Stimulated activated CD4-positive, alpha-beta T cell treated with anti-CD3 and anti-CD28 coated beads, Interleukin-4, amount 100 ng/mL, for 48 hours (primary cell): Measurements from ENCODE around the gene POLK.
"Not testable (repeated sequence)": the region's sequence is repeated elsewhere in the genome, so short reads cannot be mapped to it uniquely, and the experiment has no call there.

Source experiments
- DNase-seq, 2 donors: peaks; one replicate each; pipeline ENCODE4 v3.0.0-alpha.2; 2020; ENCODE audit warnings: low read depth in 2 of 2

Gene POLK

GRCh38 chr5:75510417-75510835, 1.3 kb upstream of the POLK start:
- DNase-seq: no peak

- peak; percentile 25 to 31 for DNase-seq
Measured at GRCh38 chr5:75510836-75511434, 756 bp upstream of the POLK start.

DNA sequence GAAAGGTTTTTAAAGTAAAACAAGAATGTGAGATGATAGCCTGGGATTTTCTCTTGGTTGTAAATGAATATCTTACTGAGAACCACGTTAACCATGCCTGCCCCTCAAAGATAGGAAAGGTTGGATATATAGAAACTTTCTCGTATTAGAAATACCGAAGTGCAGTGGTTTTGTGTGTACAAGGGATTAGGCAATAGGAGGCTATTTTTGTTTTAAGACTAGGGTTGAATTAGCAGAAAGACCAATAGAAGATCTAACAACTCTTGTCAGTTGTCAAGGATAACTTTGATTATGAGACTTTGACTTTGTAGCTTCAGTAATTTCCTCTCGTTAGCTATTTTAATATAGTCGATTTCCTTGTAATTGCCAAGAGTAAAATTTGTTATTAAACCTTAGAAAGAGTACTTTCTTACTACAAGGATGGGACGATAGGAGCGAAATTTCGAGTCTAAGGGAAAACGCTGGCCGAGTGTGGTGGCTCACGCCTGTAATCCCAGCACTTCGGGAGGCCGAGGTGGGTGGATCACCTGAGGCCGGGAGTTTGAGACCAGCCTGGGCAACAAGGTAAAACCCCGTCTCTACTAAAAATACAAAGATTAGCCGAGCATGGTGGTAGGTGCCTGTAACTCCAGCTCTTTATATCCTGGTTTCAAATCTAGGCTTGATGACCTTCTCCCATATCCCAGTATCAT, 838 bp downstream of the POLK start:
- no peak for DNase-seq

- DNase-seq: no peak
Measured at GRCh38 chr5:75513841-75514240, 2.1 kb downstream of the POLK start.

DNA sequence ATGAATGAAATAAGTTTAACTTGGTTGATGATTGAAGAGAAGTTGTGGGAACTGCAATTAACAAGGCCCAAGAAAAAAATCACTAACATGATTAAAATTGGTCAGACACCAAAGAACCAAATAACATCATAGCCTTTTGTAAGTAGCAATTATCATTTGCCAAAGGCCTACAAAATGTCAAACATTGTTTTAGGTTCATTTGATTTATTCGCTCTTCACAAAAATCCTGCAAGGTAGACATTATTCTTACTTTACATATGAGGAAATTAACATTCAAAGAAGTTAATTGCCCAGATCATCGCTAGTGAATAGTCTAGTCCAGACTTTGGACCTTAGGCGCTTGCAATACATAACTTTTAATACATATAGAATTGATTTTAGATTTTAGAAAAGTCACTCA, 2.6 kb downstream of the POLK start:
- no peak for DNase-seq

DNA sequence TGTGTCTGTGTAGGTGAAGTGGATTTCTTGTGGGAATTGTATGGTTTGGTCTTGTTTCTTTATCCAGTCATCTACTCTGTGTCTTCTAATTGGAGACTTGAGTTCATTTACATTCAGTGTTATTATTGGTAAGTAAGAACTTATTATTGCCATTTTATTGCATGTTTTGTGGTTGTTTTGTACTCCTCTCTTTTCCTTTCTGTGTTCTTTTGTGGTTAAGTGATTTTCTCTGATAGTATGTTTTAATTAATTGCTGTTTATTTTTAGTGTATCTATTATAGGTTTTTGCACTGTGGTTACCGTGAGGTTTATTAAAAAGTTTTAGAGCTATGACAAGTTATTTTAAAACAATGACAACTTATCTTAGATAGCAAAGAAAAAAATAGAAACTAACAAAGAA, 8.1 kb downstream of the POLK start:
- DNase-seq: no peak

GRCh38 chr5:75521195-75521594, 9.5 kb downstream of the POLK start:
- DNase-seq: no peak

DNA sequence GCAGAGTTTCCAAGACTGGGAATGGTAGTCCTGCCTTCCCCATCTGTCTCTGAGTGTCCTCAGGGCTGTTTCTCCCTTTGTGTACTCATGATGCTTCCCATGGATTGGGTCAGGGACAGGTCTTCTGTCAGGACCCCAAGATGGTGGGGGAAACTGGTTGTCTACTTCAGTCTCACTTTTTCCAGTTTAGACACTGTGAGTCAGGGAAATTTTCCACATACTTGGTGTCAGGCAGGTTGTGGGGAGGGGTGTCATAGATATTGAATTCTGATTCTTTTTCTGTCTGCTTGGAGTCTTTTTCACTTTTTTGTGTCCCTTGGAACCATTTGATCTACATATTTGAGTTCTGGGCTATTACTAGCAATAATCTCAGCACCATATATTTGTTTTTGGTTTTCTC, 10.3 kb downstream of the POLK start:
- no peak for DNase-seq

- no peak for DNase-seq
Measured at GRCh38 chr5:75522542-75522941, 10.9 kb downstream of the POLK start.

DNA sequence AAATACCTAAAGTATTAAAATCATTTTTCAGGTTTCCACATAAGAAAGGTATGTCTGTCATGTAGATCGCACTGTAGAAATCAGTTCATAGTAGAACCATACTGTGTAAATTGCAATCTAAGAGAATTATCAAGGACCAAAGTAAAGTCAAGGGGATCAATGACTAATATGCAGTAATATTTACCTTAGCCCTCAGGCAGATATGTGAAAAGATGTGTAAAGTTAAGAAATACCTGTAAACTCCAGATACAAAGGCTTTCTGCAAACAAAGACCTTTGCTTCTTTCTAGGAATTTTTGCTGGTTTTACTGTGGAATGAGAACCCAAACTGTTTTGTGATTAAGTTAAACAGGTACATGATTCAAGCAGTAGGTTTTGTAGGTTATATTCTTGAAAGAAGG, 11.6 kb downstream of the POLK start:
- DNase-seq: no peak

- DNase-seq: no peak
Measured at GRCh38 chr5:75524071-75524470, 12.4 kb downstream of the POLK start.

DNA sequence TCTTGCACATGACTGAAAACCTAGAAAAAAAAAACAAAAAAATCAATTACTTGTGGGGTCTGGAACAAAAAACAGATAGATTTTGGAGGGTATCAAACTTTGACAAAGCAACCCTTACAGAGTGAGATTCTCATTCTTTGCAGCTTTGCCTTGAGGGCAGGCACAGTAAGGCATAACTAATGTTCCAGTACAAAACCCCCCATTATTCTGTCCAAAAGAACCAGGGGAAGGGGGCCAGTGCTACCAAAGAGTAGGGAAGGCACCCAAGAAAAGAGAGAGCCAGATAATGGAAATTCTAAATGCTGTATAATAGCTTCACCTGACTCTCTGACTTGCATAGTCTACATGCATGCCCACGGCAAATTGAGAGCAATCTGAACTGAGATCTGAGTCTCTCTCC, 12.9 kb downstream of the POLK start:
- DNase-seq: no peak

GRCh38 chr5:75525344-75525743, 13.7 kb downstream of the POLK start:
- DNase-seq: no peak

DNA sequence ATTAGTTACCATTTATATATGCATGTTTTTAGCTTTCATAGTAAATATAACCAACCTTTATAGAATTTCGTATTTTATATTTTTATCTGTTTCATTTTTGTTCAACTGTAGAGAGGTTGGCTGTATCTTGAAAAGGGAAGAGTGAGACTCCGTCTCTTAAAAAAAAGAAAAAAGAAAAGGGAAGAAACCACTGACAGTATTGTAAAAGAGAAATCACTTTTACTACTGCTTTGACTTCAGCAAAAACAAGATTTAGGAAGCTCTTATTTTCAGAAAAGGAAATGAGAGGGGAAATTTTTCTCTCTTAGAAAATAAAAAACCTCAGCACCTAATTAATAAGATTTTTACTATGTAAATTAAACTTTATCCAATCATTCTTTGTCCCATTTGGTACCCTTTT, 14.4 kb downstream of the POLK start:
- DNase-seq: no peak

- DNase-seq: no peak
Measured at GRCh38 chr5:75529185-75529584, 17.5 kb downstream of the POLK start.

DNA sequence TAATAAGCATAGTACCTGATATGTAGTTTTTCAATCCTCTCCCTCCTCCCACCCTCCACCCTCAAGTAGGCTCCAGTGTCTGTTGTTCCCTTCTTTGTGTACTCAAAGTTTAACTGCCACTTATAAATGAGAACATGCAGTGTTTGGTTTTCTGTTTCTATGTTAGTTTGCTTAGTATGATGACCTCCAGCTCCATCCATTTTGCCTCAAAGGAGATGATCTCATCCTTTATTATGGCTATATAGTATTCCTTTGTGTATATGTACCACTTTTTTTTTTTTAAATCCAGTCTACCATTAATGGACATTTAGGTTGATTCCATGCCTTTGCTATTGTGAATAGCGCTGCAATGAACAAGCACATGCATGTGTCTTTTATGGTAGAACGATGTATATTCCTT, 20.5 kb downstream of the POLK start:
- DNase-seq: no peak

- not testable (repeated sequence) for DNase-seq
Measured at GRCh38 chr5:75533716-75534115, 22.0 kb downstream of the POLK start.

DNA sequence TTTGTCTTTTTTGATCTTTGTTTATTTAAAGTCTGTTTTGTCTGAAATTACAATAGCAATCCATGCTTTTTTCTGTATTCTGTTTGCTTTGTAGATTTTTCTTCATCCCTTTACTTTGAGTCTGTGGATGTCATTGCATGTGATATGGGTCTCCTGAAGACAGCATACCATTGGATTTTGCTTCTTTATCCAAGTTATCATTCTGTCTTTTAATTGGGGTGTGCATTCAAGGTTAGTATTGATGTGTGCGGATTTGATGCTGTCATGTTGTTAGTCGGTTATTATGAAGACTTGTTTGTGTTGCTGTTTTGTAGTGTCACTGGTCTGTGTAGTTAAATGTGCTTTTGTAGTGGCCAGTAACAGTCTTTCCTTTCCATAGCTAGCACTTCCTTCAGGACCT, 23.0 kb downstream of the POLK start:
- DNase-seq: no peak

DNA sequence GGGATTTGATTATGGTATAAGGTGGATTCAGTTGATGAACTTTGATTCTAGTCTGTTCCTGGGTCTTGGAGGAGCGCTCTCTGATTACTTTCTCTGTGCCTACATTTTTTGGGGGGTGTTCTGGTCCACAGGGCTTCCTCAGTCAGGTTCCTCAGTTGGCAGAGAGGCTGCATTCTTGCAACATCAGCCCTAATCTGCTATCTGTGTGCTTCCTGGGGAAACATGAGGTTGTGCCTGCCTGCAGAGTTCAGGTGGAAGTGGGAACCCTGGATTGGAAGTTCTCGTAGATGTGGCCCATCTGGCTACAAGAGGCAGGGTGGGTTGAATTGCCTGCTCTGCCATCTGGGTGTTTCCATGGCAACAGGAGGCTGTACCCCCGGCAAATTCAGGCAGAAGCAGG, 24.5 kb downstream of the POLK start:
- DNase-seq: no peak

DNA sequence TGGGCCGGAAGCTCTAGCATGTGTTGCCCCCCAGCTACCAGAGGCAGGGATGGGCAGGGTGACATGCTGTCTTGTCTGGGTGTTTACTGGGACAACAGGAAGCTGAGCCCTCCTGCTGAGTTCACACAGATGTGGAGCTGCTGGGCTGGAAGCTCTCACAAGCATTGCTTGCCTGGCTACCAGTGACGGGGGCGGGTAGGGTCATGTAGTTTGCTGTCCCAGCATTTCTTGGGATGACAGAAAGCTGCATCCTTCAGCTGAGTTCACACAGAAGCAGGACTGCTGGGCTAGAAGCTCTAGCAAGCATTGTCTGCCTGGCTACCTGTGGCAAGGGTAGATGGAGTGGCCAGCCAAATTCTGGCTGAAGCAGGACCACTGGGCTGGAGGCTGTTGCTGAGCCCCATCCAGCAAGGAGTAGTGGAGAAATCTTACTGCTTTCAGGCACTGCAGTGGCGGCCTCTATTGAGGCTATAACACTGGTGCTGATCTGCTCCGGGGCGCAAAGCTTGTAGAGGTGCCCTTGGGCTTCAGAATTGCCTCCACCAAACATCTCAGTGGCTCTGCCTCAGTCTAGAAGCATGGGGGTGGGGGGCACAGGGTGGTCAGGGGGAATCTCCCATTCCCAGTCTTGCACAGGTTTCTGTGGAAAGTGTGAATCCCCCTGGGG, 25.1 kb downstream of the POLK start:
- no peak for DNase-seq

GRCh38 chr5:75538211-75538610, 26.5 kb downstream of the POLK start:
- DNase-seq: no peak

GRCh38 chr5:75545131-75545530, 33.4 kb downstream of the POLK start:
- DNase-seq: no peak

GRCh38 chr5:75546830-75547229, 35.1 kb downstream of the POLK start:
- DNase-seq: no peak
